ENCODE measurements around the gene OFD1. TPM values are rescaled to one million over a fixed set of nuclear protein-coding genes. Genes with fewer than 3 reads are reported as not detected.
A peak's percentile ranks its signal among the peaks of the same experiment; 100 is the strongest.

Gene OFD1
- total and polyA plus RNA-seq, 12 donors: 5.6 to 129 (median 16.9) TPM

- H3K9me3 ChIP-seq (replicated peaks in 1 of 3): no peaks in the 10 kb centered on the region
- peaks cover 12 to 52% of the 10 kb centered on the region in 2 donors for H3K4me1 ChIP-seq (replicated peaks in 1 of 2)
- no peaks in the 10 kb centered on the region for H3K27me3 ChIP-seq
- WGBS, 4 donors: 42 to 61% (median 50%) methylated on average over 7 of the region's 7 CpGs
- no peaks in the 10 kb centered on the region for H3K36me3 ChIP-seq (replicated peaks in 1 of 2)
- H3K27ac ChIP-seq: peak overlapping the region in 4 of 5 donors; percentile 39 to 97 (median 76)
- peak in 6 of 7 donors; percentile 51 to 72 (median 58) for DNase-seq
- TF ChIP-seq POLR2A (IDR thresholded peaks at IDR 0.05): peak in 1 of 2 donors; percentile 39
- no peak for TF ChIP-seq CTCF (IDR thresholded peaks at IDR 0.05)
- intact Hi-C loops (cut with DNase I): no loop called here
- peak overlapping the region in 2 of 4 donors; percentile 1 to 27 for H3K4me3 ChIP-seq
Measured at GRCh38 chrX:13691841-13692371, 42.6 kb upstream of the OFD1 start.

DNA sequence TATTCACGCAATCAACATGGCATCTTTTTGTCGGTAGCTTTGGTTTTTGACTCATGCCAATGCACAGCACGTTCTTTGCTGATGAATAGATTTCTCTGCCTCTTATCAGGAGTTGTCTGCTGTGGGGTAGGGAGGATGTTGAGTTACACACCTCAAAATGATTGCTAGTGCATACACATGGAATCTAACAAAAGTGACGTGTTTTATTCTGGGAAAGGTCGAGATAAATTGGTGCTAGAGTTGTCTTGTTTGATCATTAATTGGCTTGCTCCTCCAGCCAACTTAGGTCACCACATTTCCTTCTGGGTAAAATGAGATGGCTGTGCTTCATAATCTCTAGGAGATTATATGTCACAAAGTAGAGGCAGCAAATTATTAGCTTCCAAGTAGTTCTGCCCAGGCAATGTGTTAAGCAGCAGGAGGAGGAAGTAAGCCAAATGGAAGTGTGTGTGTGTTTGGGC is 41.7 kb upstream of the OFD1 start:
- H3K9me3 ChIP-seq (replicated peaks in 1 of 3): no peaks in the 10 kb centered on the region
- TF ChIP-seq CTCF (IDR thresholded peaks at IDR 0.05) (no peak), POLR2A (IDR thresholded peaks at IDR 0.05) (no peak)
- peak overlapping the region in 3 of 5 donors; percentile 36 to 97 (median 65) for H3K27ac ChIP-seq
- DNase-seq: no peak
- peak overlapping the region in 1 of 4 donors; percentile 27 for H3K4me3 ChIP-seq
- 44 to 61% (median 50%) methylated on average over 5 of the region's 5 CpGs for WGBS, 4 donors
- intact Hi-C loops (cut with DNase I): no loop called here
- H3K36me3 ChIP-seq (replicated peaks in 1 of 2): no peaks in the 10 kb centered on the region
- peaks cover 12 to 52% of the 10 kb centered on the region in 2 donors for H3K4me1 ChIP-seq (replicated peaks in 1 of 2)
- H3K27me3 ChIP-seq: no peaks in the 10 kb centered on the region

DNA sequence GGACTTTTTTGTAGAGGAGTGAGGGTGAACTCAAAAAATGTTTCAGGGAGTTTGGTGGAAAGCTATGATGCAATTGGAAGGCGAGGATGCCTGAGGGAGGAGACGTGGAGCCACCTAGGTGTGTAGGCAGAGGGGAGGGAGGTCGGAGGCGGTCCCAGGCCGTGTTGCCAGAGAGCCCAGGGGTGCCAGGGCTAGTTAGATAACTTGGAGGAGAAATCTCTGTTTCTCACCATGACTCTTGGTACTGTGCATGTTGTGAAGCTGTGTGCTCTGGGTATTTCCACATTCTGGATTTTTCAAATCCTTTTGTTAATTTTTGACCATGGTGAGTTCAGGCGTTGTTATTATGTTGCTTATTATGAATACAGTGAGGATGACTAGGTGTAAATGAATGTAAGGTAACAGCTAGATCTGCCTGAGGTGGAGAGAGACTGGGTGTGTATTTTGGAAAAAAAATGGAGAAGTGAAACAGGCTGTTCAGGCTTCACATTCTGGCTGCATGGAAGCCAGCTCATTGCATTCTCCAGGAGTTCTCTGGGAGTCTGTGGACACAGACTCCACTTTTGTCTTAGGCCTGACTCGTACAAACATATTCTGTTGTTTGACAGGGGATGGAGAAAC is 41.1 kb upstream of the OFD1 start:
- H3K9me3 ChIP-seq (replicated peaks in 1 of 3): no peaks in the 10 kb centered on the region
- intact Hi-C loops (cut with DNase I): no loop called here
- peak overlapping the region in 3 of 5 donors; percentile 26 to 97 (median 65) for H3K27ac ChIP-seq
- peaks cover 12 to 56% of the 10 kb centered on the region in 2 donors for H3K4me1 ChIP-seq (replicated peaks in 1 of 2)
- no peaks in the 10 kb centered on the region for H3K27me3 ChIP-seq
- 40 to 60% (median 46%) methylated on average over 6 to 7 of the region's 7 CpGs for WGBS, 4 donors
- peak overlapping the region in 1 of 4 donors; percentile 27 for H3K4me3 ChIP-seq
- TF ChIP-seq CTCF (IDR thresholded peaks at IDR 0.05) (no peak), POLR2A (IDR thresholded peaks at IDR 0.05) (no peak)
- H3K36me3 ChIP-seq (replicated peaks in 1 of 2): no peaks in the 10 kb centered on the region
- DNase-seq: peak in 1 of 7 donors; percentile 20

- Histone ChIP-seq H3K36me3 (replicated peaks in 1 of 2) (no peaks in the 10 kb centered on the region), H3K27ac (peak overlapping the region in 2 of 5 donors; percentile 22 to 44), H3K4me1 (replicated peaks in 1 of 2) (peaks cover 15 to 65% of the 10 kb centered on the region in 2 donors), H3K9me3 (replicated peaks in 1 of 3) (no peaks in the 10 kb centered on the region), H3K4me3 (no peak overlapping the region), H3K27me3 (no peaks in the 10 kb centered on the region)
- intact Hi-C loops (cut with DNase I): no loop called here
- DNase-seq: no peak
- TF ChIP-seq CTCF (IDR thresholded peaks at IDR 0.05): no peak
- no peak for TF ChIP-seq POLR2A (IDR thresholded peaks at IDR 0.05)
- WGBS, 4 donors: 35 to 75% (median 60%) methylated on average over 2 of the region's 2 CpGs
Measured at GRCh38 chrX:13694359-13694758, 40.2 kb upstream of the OFD1 start.
